ENCODE data around the gene MARS2.

GRCh38 chr2:197669077-197669476 lies 36.1 kb upstream of the MARS2 start:
- TF ChIP-seq POLR2A (IDR thresholded peaks at IDR 0.05; ENCODE audit: low read length) (no peak), GATA1 (IDR thresholded peaks at IDR 0.05; ENCODE audit: low read depth, low read length) (no peak)
